ENCODE results near the gene TMPRSS9. TPM values are rescaled to one million over a fixed set of nuclear protein-coding genes. Genes with fewer than 3 reads are reported as not detected.

TMPRSS9 gene
- total RNA-seq, 3 donors from 2014 or later (not counting 1 experiment from before 2014, with no cell fraction given) = not detected

DNA sequence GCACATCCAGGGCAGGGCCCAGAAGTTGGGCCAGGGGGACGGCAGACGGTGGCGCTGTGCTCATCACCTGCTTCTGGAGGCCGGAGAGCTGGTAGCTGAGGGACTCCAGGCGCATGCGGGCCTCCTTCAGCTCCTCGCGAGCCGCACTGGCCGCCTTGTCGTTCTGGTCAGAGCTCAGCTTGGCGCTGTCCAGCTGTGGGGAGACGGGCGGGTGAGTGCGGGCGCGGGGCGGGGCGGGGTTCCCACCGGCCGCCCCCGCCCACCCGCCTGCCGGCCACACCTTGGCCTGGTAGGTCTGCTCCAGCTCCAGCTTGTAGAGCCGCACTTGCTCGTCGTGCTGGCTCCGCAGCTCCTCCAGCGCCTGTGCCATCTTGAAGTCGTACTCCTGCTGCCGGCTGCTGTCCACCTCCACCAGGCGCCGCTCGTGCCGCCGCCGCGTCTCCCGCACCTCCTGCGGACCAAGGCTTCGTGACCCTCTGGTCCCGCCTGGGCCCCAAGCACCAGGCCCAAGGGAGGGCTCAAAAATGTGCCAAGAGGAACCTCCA is 74.7 kb downstream of the TMPRSS9 start:
- no peak overlapping the region for H3K27ac ChIP-seq (ENCODE audit: low read length)
- H3K27me3 ChIP-seq (ENCODE audit: control insufficient read depth, insufficient read depth, low read length) = no peaks in the 10 kb centered on the region
- peaks cover 24% of the 10 kb centered on the region for H3K36me3 ChIP-seq (ENCODE audit: control insufficient read depth, insufficient read depth, low read length)
- ATAC-seq (peak in 1 of 3 donors; percentile 19), DNase-seq (no peak)
- H3K4me3 Mint-ChIP-seq = no peak overlapping the region
- H3K9me3 Mint-ChIP-seq = no peaks in the 10 kb centered on the region
- H3K9me3 ChIP-seq (ENCODE audit: control insufficient read depth, insufficient read depth, low read length) = no peaks in the 10 kb centered on the region
- H3K27ac Mint-ChIP-seq = peak overlapping the region in 1 of 2 donors; percentile 20
- TF ChIP-seq, protein P1, sequence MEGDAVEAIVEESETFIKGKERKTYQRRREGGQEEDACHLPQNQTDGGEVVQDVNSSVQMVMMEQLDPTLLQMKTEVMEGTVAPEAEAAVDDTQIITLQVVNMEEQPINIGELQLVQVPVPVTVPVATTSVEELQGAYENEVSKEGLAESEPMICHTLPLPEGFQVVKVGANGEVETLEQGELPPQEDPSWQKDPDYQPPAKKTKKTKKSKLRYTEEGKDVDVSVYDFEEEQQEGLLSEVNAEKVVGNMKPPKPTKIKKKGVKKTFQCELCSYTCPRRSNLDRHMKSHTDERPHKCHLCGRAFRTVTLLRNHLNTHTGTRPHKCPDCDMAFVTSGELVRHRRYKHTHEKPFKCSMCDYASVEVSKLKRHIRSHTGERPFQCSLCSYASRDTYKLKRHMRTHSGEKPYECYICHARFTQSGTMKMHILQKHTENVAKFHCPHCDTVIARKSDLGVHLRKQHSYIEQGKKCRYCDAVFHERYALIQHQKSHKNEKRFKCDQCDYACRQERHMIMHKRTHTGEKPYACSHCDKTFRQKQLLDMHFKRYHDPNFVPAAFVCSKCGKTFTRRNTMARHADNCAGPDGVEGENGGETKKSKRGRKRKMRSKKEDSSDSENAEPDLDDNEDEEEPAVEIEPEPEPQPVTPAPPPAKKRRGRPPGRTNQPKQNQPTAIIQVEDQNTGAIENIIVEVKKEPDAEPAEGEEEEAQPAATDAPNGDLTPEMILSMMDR (IDR thresholded peaks at IDR 0.05) = no peak
- intact Hi-C loops (cut with micrococcal nuclease) = no loop called here
- H3K27me3 Mint-ChIP-seq (ENCODE audit: low read depth in 2 of 2) = no peaks in the 10 kb centered on the region
- H3K4me1 Mint-ChIP-seq = no peaks in the 10 kb centered on the region
- H3K4me3 ChIP-seq (ENCODE audit: low read length) = no peak overlapping the region
- 97% methylated on average over 42 of the region's 42 CpGs for WGBS (ENCODE audit: insufficient coverage)
- H3K4me1 ChIP-seq (ENCODE audit: control insufficient read depth, insufficient read depth, low read length) = no peaks in the 10 kb centered on the region
- no peaks in the 10 kb centered on the region for H3K36me3 Mint-ChIP-seq

DNA sequence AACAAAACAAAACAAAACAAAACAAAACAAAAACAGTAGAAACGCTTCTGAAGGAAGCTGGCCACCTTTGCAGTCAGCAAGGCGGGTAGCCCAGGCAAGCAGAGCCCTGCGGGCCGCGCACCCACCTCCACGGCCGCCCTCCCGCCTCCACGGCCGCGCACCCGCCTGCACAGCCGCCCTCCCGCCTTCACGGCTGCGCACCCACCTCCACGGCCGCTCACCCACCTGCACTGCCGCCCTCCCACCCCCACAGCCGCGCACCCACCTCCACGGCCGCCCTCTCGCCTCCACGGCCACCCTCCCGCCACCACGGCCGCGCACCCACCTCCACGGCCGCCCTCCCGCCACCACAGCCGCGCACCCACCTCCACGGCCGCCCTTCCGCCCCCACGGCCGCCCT is 76.3 kb downstream of the TMPRSS9 start:
- Mint-ChIP-seq H3K9me3 (no peaks in the 10 kb centered on the region), H3K4me1 (peaks cover 0 to 7% of the 10 kb centered on the region in 2 donors), H3K27ac (peak overlapping the region in 1 of 2 donors; percentile 59), H3K27me3 (ENCODE audit: low read depth in 2 of 2) (no peaks in the 10 kb centered on the region), H3K36me3 (no peaks in the 10 kb centered on the region), H3K4me3 (no peak overlapping the region)
- Histone ChIP-seq H3K27me3 (ENCODE audit: control insufficient read depth, insufficient read depth, low read length) (no peaks in the 10 kb centered on the region), H3K9me3 (ENCODE audit: control insufficient read depth, insufficient read depth, low read length) (no peaks in the 10 kb centered on the region), H3K4me3 (ENCODE audit: low read length) (no peak overlapping the region), H3K27ac (ENCODE audit: low read length) (no peak overlapping the region), H3K36me3 (ENCODE audit: control insufficient read depth, insufficient read depth, low read length) (peaks cover 17% of the 10 kb centered on the region), H3K4me1 (ENCODE audit: control insufficient read depth, insufficient read depth, low read length) (no peaks in the 10 kb centered on the region)
- ATAC-seq = no peak
- no peak for DNase-seq
- intact Hi-C loops (cut with micrococcal nuclease) = no loop called here
- 95% methylated on average over 37 of the region's 39 CpGs for WGBS (ENCODE audit: insufficient coverage)
- TF ChIP-seq, protein P1 (IDR thresholded peaks at IDR 0.05) = no peak

DNA sequence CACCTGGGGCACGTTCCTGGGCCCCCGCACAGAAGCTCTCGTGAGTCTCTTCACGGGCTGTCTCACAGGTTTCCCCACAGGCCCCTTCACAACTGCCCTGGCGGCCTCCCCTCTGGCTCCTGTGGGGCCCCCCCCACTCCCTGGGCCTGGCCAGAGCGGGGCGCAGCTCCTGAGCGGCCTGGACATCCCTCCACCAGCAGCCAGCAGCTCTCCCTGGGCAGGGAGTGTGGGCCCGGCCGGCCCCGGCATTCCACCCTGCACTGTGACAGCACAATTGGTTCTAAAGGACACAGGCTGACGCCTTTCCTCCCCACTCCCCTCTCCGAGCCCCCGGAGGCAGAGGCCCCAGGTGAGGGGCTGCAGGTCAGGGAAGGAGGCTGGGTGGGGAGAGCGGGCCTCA is 76.9 kb downstream of the TMPRSS9 start:
- peaks cover 0 to 7% of the 10 kb centered on the region in 2 donors for H3K4me1 Mint-ChIP-seq
- H3K36me3 ChIP-seq (ENCODE audit: control insufficient read depth, insufficient read depth, low read length) = peaks cover 11% of the 10 kb centered on the region

More for the DNA sequence above, 76.9 kb downstream of the TMPRSS9 start:
- no peaks in the 10 kb centered on the region for H3K4me1 ChIP-seq (ENCODE audit: control insufficient read depth, insufficient read depth, low read length)
- DNase-seq (no peak), ATAC-seq (no peak)
- H3K9me3 ChIP-seq (ENCODE audit: control insufficient read depth, insufficient read depth, low read length) = no peaks in the 10 kb centered on the region
- H3K4me3 ChIP-seq (ENCODE audit: low read length) = no peak overlapping the region
- Mint-ChIP-seq H3K9me3 (no peaks in the 10 kb centered on the region), H3K27ac (peak overlapping the region in 1 of 2 donors; percentile 59), H3K27me3 (ENCODE audit: low read depth in 2 of 2) (no peaks in the 10 kb centered on the region), H3K36me3 (no peaks in the 10 kb centered on the region), H3K4me3 (no peak overlapping the region)
- WGBS (ENCODE audit: insufficient coverage) = 96% methylated on average over 14 of the region's 15 CpGs
- no peak overlapping the region for H3K27ac ChIP-seq (ENCODE audit: low read length)
- intact Hi-C loops (cut with micrococcal nuclease) = no loop called here
- TF ChIP-seq, protein P1 (IDR thresholded peaks at IDR 0.05) = no peak
- no peaks in the 10 kb centered on the region for H3K27me3 ChIP-seq (ENCODE audit: control insufficient read depth, insufficient read depth, low read length)

Data from natural killer cell (primary cell).